ENCODE data around the gene SCN4B.

DNA sequence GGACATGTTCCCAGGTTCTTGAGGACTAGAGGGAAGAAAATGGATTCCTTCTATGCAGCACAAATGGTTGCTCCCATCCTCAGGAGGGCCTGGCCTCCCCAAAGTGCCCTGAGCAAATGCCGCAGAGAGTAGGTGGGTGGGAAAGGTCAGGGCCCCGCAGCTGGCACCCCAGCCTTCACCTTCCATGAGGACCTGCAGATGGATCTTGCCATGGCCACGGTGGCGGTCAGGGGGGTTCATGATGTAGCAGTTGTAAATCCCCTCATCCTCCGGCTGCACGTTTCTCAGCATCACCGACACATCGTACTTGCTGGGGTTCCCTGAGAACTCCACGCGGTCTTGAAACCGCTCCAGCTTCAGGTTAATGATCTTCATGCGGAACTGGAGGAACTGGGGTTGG, 15.3 kb upstream of the SCN4B start:
- TF ChIP-seq, protein P1, sequence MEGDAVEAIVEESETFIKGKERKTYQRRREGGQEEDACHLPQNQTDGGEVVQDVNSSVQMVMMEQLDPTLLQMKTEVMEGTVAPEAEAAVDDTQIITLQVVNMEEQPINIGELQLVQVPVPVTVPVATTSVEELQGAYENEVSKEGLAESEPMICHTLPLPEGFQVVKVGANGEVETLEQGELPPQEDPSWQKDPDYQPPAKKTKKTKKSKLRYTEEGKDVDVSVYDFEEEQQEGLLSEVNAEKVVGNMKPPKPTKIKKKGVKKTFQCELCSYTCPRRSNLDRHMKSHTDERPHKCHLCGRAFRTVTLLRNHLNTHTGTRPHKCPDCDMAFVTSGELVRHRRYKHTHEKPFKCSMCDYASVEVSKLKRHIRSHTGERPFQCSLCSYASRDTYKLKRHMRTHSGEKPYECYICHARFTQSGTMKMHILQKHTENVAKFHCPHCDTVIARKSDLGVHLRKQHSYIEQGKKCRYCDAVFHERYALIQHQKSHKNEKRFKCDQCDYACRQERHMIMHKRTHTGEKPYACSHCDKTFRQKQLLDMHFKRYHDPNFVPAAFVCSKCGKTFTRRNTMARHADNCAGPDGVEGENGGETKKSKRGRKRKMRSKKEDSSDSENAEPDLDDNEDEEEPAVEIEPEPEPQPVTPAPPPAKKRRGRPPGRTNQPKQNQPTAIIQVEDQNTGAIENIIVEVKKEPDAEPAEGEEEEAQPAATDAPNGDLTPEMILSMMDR (conservative IDR thresholded peaks at IDR 0.05 in 1 of 2, IDR thresholded peaks at IDR 0.05 in 1 of 2; ENCODE audit: low read depth in 1 of 2, low read length in 2 of 2) = no peak
- no peak for TF ChIP-seq EZH2 (IDR thresholded peaks at IDR 0.05; ENCODE audit: low read length, missing control alignments)

Measured in fibroblast of lung (primary cell).